Stimulated activated CD4-positive, alpha-beta T cell treated with anti-CD3 and anti-CD28 coated beads, TNF-alpha, amount 100 ng/mL, for 1 hour (primary cell): ENCODE data around the gene RNF220.

ENCODE experiments used
- DNase-seq, 3 donors: peaks; one replicate each; pipeline ENCODE4 v3.0.0-alpha.2; 2020; ENCODE audit warnings: low read depth in 3 of 3, low spot score in 1 of 3

Gene RNF220

DNA sequence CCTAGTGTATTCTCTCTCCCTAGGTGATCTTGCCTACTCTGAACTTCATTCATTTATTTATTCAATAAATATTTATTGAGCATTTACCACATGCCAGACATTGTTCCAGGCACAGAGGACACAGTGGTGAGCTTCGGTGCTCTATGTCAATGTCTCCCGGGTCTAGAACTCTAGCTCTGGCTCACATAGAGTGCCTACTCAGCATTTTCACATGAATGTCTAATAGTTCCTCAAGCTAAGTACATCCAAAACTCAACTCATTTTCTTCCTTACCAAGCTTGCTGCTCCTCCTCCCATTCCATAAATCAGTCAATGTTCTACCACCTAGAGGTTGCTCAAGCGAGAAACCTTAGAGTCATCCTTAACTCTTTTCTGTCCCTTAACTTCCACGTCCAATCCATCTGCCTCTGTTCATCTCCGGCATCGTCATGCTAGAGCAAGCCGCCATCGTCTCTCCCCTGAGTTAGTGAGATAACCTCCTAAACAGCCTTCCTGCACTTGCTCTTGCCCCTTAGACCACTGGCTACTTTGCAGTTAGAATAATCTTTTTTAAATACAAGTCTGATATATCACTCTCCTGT lies 201.7 kb downstream of the RNF220 start:
- DNase-seq = no peak

DNA sequence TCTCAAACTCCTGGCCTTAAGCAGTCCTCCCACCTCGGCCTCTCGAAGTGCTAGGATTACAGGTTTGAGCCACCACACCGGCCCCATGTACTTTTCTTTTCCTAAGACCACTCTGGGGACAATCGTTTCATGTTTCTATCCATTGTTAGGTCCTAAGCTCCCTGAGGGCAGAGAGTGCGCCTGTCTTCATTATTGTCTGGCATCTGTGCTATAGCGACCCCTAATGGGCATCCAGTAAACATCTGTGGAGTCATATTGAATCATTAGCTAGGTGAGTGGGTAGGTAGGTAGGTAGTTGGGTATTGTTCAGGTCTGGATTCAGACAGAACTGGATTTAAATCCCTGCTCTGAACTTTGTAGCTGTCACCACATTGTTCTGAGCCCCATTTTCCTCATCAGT lies 203.1 kb downstream of the RNF220 start:
- DNase-seq = no peak

DNA sequence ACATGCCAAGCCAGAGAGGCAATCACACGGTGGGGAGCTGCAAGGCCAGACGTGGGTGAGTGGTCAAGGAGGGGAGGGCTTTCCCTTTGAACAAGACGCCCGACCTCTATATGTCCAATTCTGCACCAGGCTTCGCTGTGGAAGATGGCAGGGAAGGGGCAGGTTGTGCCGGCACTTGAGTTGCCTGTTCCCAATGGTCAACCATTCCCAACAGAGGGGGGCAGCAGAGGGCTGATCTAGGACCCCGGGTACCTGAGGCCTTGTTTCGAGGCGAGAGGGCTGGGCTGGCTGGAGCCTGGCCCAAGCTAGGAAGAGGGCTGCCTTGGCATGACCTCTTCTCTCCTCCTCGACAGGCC lies 204.3 kb downstream of the RNF220 start:
- DNase-seq = no peak

DNA sequence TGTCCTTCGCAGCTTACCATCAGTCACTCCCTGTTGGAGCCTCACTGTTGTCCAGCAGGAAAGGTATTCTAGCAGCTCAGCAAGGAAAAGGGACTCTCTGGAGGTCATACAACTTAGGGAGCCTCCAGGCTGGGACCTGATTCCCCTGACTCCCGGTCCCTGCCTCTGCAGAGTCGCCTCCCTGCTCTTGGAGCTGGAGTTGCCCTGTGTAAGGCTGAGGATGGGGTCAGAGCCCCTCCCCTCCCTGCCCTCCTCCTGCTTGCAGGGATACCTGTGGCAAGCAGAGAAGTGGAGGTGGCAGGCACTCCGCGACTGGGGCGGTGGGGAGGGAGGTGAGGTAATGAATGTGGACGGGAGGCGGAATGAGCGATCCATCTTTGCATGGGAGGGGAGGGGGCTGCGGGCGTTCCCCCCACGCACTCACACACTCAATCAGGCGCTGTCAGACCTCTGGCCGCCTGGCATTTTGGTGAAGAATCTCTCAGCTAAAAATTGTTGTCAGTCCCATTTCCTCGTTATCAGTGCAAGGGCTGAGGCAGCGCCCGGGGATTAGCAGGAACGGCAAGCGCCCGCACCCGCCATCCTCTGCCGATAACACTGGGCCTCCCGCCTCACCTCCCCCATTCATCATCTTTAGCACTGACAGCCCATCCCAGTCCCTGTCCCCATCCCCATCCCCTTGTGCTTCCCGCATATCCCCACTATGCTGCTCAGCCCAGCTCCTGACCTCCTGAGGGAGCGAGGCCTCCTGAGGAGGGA lies 204.9 kb downstream of the RNF220 start:
- DNase-seq = no peak

DNA sequence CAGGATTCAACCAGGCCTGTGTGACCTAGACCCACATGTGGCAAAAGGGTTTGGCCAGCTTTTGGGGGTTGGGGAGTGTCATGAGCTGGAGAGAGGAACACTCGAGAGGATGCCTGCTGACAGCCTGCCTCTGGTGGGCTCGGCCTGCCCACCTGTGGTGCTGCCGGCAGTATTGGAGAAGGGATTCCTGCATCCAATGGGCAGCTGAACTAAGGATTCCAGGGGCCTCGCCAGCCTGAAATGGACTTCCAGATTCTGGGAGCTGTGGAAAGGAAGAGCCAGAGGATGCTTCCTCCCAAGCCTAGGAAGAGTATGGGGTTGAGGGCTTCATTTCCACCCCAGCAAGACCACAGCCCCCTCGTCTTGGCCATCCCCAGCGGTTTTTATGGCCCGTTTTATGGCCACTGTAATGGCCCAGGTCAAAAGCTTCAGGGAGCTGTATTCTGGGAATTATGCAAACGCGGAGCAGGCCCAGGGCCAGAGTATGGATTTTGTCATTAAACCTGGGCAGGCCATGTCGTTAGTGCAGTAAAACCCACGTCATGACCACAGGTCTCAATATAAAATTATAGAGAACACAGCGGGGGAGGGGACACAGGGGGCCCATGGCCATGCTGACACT lies 205.6 kb downstream of the RNF220 start:
- no peak for DNase-seq

DNA sequence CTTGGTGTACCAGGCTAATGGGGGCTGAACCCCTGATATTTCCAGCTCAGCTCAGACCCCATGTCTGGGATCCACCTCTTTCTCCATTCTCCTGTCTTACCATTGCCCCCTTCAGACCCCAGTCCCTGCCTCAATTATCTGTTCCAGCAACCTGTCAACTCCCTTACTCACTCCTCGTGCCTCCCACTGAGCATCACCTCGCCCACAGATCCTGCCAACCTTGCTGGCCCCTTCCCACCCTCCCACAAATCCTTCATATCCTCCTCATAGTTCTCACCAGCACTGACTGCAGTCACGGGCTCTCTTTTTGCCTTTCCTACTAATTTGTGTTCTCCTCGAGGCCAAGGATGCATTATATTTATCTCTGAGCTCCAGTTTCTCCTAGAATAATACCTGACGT lies 206.4 kb downstream of the RNF220 start:
- no peak for DNase-seq

DNA sequence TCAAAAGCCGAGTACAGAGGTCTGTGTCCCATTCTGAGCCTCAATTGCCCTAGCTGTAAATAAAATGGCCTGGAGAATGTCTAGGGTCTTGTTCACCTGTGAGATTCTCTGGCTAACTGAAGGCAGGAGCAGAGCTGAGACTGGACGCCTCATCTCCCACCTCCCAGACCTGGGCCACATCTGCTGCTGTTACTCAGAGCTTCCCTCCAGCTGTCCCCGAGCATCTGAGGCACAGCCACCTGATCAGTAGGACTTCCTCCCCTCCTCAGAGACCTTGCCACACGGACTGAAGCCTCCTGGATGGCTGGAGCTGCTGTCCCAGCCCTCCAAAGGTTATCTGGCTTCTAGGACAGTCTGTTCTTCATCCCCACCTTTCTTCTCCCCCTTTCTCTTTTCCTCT lies 206.8 kb downstream of the RNF220 start:
- no peak for DNase-seq

DNA sequence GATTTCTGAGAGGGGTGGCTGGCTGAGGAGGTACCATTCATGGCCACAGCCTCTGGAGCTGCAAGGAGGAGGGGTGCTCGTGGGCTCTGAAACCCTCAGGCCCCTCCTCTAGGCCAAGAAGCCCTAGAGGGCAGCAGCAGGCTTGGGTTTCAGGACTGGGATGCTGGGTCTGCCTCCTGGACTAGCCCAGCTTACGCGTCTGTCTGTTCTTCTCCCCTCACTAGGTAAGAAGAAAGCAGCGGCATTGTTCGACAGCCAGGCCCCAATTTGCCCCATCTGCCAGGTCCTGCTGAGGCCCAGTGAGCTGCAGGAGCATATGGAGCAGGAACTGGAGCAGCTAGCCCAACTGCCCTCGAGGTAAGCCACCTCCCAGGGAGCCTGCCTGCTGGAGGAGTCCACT lies 208.9 kb downstream of the RNF220 start:
- DNase-seq = no peak

DNA sequence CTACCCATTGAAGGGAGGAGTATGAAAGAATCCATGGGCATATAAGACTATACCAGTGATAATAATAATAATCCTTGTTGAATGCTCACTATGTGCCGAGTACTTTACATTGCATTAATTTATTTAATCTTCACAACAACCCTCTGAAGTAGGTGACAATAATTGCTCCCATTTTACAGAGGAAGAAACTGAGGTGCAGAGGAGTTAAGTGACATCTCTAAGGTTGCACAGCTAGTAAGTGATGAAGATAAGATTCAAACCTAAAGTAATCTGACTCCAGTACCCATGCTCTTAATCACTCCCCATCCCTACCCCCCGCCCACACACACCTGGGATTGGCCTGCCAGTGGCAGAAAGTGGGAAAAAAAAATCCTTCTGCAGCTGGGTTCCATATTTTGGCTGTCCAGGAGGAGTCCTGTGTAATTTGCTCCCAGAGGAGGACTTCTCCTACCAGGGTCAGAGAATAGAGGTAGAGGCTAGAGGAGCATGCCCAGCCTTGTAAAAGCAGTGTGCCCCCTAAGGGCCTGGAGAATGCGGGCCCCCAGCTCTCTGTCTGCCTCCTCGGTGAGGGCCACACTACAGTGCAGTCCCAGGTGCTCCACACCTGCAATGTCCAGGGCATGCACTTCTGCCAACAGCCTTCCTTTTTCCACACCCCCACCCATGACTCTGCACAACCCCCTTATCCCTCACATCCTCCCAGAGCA lies 211.4 kb downstream of the RNF220 start:
- DNase-seq = no peak

DNA sequence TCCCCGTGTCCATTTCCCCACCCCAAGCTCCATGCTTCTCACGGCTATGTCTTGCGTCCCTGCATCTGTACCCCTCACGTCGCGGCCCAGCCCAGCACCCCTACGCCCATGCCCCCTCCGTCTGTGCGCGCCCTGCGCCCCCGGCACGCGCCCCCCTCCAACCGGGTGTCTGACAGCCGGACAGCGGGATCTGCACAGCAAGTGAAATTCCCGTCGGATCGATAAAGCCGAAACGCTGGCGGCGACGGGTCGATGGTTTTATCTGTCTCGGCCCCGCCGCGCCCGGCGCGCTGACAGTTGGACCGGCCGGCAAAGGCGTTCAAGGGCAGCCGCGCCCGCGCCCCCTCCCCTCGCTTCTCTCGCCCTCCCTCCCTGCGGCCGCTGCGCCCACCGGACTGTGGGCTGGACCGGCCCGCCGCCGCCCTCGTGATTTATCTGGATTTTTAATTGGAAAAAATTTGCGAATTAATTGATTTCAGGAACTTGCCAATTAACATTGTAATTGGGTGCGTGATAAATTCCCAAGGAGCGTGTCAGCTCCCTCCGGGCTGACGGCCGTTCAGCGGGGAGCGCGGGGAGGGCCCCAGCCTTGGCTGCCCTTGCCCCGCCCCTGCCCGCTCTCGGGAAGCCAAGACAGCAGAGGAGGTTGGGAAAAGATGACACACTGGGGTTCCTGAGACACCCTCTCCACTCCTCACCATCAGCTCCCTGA lies 212.1 kb downstream of the RNF220 start:
- no peak for DNase-seq

DNA sequence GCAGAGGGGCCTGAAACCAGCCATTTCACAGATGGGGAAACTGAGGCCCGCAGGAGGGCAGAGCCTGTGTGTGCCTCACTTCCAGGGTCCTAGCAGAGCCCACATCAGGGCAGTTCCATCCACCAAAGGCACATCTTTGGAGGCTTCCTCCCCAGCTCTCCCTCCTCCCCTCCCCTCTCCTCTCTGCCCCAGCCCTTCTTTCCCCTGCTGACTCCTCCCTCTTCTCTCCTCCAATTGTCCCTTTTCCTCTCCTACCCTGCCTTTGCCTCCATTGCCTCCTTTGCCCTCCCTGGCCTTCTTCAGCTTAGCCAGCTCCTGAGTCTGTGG lies 212.6 kb downstream of the RNF220 start:
- no peak for DNase-seq

DNA sequence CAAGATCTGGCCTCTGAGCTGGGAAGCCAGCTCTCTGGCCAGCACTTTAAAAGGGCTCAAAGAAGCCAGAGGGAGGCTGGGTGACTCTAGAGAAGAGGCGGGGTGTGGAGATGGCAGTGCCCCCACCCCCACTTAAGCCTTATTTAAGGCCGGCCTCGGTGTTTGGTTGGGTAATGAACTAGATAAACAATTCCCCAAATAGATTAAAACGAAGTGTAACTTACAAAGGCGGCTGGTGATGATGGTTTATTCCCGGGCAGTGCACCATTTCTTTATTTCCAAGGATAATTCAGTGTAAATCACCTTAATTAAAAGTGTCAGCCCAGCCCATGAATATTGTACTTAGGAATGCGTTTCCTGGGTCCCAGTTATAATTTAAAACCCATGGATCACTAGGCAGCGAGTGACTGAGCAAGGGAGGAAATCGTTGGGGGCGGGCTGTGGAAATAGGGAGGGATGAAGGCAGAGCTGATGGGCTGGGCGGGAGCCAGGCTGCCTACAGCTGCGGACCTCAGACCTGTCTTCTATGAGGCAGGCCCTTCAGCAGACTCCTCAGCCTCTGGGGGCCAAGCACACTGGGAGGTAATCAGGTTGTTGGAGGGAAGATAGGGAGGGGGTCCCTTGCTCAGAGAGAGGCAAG lies 214.3 kb downstream of the RNF220 start:
- DNase-seq = no peak

DNA sequence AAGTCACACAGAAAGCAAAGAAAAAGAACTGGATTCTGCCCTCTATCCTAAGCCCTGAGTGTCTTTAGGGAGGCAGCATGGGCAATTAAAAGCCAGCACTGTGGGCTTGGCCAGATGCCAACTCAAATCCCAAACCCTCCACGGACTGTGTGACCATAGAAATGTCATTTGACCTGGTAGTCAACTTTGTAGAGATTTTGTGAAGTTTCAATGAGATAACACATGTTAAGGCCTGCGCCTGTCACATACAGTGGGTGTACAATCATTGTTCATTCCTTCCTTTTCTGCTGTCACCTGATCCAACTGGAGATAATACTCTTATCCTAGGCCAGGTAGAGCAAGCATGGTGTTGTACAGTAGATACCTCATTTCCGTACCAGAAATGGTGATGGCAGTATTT lies 215.0 kb downstream of the RNF220 start:
- no peak for DNase-seq

DNA sequence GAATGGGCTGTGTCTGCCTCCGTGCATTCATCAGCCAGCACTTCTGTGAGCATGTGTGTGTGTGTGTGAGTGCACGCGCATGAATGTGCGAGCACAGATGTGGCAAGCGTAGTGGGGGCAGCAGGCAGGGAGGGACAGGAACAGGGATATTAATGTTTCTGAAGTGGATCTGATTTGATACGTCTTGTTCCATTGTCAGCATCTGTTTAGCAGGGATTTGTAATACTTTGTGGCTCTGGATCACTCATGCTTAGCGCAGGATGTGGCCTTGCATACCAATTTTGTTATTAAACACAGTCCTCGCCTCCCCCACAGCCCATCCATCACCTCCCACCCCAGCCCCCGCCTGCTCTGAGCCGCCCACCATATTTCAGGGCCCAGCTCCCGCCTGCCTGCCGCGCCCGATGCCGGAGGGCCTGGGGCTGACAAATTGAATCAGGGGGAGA lies 216.8 kb downstream of the RNF220 start:
- no peak for DNase-seq

DNA sequence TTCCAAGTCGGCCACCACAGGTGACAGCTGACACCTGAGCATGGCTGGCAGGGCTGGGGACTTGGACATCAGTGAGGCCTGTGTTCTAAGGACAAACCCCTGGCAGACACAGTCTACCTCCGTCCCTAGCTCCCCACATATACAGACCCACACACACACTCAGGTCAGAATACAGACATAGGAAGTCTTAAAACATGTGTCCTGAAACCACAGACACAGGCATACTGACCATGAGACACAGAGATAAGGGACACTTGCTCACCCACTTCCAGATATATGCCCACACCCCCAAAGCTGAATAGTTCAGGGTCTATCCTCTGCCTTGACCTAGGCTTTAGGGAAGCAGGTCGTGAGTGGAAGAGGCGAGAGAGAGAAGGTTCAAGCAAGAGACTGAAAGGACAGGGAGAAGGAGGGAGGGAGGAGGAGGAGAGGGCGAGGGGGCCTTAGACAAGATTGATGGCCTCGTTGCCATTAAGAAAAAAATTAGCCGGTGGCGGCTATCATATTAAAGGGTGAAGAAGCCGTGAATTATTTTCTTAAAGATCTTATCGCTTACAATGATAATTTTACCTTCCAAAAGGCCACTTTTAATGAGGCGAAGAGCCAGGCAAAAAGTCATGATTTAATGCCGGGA lies 219.3 kb downstream of the RNF220 start:
- no peak for DNase-seq

DNA sequence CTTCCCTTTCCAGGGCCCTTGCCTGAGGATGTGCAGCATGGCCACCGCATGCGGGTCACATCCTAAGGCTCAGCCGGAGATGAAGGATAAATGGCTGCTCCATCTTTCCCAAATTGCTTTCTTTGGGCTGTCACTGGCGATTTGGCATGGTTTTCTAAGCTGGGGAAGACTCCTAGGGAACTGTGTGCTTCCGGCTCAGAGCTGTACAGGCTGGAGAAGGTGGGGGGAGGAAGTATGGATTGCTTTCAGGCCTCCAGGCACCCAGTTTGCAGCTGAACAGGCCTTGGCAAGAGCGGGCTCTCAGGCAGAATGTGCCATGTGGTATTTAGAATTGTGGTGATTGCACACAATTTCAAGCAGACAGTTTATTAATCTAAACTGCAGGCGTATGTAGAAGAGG lies 220.3 kb downstream of the RNF220 start:
- DNase-seq = no peak

DNA sequence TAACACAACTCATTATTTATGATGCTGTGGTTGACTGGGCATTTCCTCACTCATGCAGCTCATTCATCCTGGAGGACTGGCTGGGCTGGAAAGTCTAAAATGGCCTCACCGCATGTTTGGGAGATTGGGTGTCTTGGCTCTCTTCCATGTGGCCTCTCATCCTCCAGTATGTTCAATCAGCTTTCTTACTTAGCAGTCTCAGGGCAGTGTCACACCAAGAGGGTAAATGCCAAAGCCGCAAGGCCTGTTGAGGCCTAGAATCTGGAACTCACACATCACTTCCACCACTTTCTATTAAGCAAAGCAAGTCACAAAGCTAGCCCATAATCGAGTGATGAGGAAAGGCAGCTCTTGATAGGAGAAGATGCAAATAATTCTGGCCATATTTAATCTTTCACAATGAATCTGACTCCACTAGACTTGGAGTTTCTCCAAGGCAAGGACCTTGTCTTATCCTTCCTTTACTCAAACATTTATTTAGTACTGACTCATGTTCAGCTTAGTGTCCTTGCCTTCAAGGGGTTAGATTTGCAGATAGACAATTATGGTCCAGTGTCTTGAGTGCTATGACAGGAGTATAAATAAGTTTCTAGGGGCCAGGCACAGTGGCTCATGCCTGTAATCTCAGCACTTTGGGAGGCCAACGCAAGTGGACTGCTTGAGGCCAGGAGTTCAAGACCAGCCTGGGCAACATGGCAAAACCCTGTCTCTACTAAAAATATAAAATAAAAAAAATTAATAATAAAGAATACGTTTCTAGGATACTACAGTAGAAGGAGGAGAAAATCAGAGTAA lies 224.1 kb downstream of the RNF220 start:
- DNase-seq = no peak

DNA sequence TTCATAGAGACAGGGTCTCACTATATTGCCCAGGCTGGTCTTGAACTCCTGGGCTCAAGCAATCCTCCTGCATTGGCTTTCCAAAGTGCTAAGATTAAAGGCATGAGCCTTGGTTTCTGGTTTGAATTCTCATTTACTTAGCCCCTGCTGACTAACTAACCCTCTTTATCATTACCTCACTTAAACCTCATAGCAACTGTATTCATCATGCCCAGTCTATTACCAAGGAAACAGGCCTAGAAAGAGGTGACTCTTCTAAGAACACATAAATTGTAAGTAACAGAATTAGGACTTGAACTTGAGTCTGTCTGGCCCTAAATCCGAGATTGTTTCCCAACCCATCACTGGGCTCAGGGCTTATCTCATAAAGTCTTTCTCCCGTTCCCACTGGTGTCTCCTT lies 225.1 kb downstream of the RNF220 start:
- DNase-seq = no peak

DNA sequence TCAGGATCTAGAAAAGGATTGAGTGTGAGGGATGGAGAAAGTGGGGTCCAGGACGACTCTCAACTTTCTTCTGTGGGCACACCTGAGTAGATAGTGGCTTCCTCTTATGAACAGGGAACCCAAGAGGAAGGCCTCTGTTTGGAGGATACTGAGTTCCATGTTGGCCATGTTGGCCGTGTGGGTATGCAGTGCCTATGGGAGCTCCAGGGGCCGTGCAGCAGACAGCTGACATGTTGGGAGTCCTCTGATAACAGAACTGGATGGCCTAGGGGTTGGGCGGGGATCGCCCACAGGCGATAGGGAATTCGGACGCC lies 226.2 kb downstream of the RNF220 start:
- no peak for DNase-seq
